Skin of body (tissue), 2 donors: ENCODE data around the gene OPCML. TPM values are rescaled to one million over a fixed set of nuclear protein-coding genes. Genes with fewer than 3 reads are reported as not detected.

Experiments used
- DNase-seq: peaks from one replicate; lab custom pipeline; 2025; lab: John Stamatoyannopoulos, UW
- total RNA-seq: library from RNA; depleted of rRNA; stranded (reverse); fragments of >200 nt; gene quantifications from one replicate; pipeline ENCODE4 v1.2.3, GENCODE V29; 2014

Gene OPCML
- total RNA-seq, 1 donor from 2014 or later = 0.49 TPM

- DNase-seq = no peak
Observed at GRCh38 chr11:132814410-132814809, 717.9 kb downstream of the OPCML start.

- no peak for DNase-seq
Observed at GRCh38 chr11:132811649-132812048, 720.7 kb downstream of the OPCML start.

GRCh38 chr11:132809070-132809469 is 723.2 kb downstream of the OPCML start:
- DNase-seq = no peak

GRCh38 chr11:132804258-132804657 is 728.0 kb downstream of the OPCML start:
- DNase-seq = no peak

GRCh38 chr11:132803436-132803835 is 728.9 kb downstream of the OPCML start:
- no peak for DNase-seq

GRCh38 chr11:132802947-132803346 is 729.4 kb downstream of the OPCML start:
- DNase-seq = no peak

- no peak for DNase-seq
Observed at GRCh38 chr11:132793831-132794230, 738.5 kb downstream of the OPCML start.

GRCh38 chr11:132792341-132793140 is 739.8 kb downstream of the OPCML start:
- DNase-seq = no peak

GRCh38 chr11:132790971-132791370 is 741.3 kb downstream of the OPCML start:
- DNase-seq = no peak

GRCh38 chr11:132790466-132790865 is 741.8 kb downstream of the OPCML start:
- no peak for DNase-seq

- no peak for DNase-seq
Observed at GRCh38 chr11:132788816-132789325, 743.4 kb downstream of the OPCML start.

- no peak for DNase-seq
Observed at GRCh38 chr11:132785878-132786277, 746.4 kb downstream of the OPCML start.

GRCh38 chr11:132784441-132784840 is 747.9 kb downstream of the OPCML start:
- no peak for DNase-seq

GRCh38 chr11:132782102-132782501 is 750.2 kb downstream of the OPCML start:
- no peak for DNase-seq

- DNase-seq = no peak
Observed at GRCh38 chr11:132780046-132780445, 752.3 kb downstream of the OPCML start.

GRCh38 chr11:132779497-132779896 is 752.8 kb downstream of the OPCML start:
- no peak for DNase-seq

- no peak for DNase-seq
Observed at GRCh38 chr11:132777067-132777975, 755.0 kb downstream of the OPCML start.

GRCh38 chr11:132773751-132774150 is 758.5 kb downstream of the OPCML start:
- no peak for DNase-seq

- DNase-seq = no peak
Observed at GRCh38 chr11:132772703-132773545, 759.4 kb downstream of the OPCML start.

GRCh38 chr11:132771746-132772145 is 760.6 kb downstream of the OPCML start:
- DNase-seq = no peak

- peak; percentile 16 for DNase-seq
Observed at GRCh38 chr11:132770829-132771530, 761.3 kb downstream of the OPCML start.
